ENCODE measurements around the gene SYCP2. TPM values are rescaled to one million over a fixed set of nuclear protein-coding genes. Genes with fewer than 3 reads are reported as not detected.

SYCP2 gene
- total RNA-seq, 1 donor from 2014 or later, result 1.0 TPM

- intact Hi-C loops (cut with micrococcal nuclease), result no loop called here
- H3K27ac ChIP-seq (replicated peaks), result no peak overlapping the region
- peaks cover 28% of the 10 kb centered on the region for H3K4me1 ChIP-seq
- H3K9me3 ChIP-seq (replicated peaks), result no peaks in the 10 kb centered on the region
- H3K27me3 ChIP-seq (ENCODE audit: low read depth), result no peaks in the 10 kb centered on the region
- no peak for DNase-seq
- no peaks in the 10 kb centered on the region for H3K36me3 ChIP-seq
- H3K4me3 ChIP-seq, result no peak overlapping the region
- no peak for TF ChIP-seq CTCF (IDR thresholded peaks at IDR 0.05; ENCODE audit: borderline replicate concordance)
Measured at GRCh38 chr20:59931511-59932312, 1.7 kb downstream of the SYCP2 start.

GRCh38 chr20:59925899-59926298 is 7.5 kb downstream of the SYCP2 start:
- intact Hi-C loops (cut with micrococcal nuclease), result no loop called here
- DNase-seq, result no peak
- Histone ChIP-seq H3K36me3 (no peaks in the 10 kb centered on the region), H3K27me3 (ENCODE audit: low read depth) (no peaks in the 10 kb centered on the region), H3K27ac (replicated peaks) (no peak overlapping the region), H3K9me3 (replicated peaks) (no peaks in the 10 kb centered on the region), H3K4me1 (no peaks in the 10 kb centered on the region), H3K4me3 (no peak overlapping the region)
- no peak for TF ChIP-seq CTCF (IDR thresholded peaks at IDR 0.05; ENCODE audit: borderline replicate concordance)

GRCh38 chr20:59925359-59925758 is 8.1 kb downstream of the SYCP2 start:
- Histone ChIP-seq H3K27me3 (ENCODE audit: low read depth) (no peaks in the 10 kb centered on the region), H3K4me3 (no peak overlapping the region), H3K36me3 (no peaks in the 10 kb centered on the region), H3K4me1 (no peaks in the 10 kb centered on the region), H3K27ac (replicated peaks) (no peak overlapping the region), H3K9me3 (replicated peaks) (no peaks in the 10 kb centered on the region)
- TF ChIP-seq CTCF (IDR thresholded peaks at IDR 0.05; ENCODE audit: borderline replicate concordance), result no peak
- intact Hi-C loops (cut with micrococcal nuclease), result no loop called here
- no peak for DNase-seq

GRCh38 chr20:59923514-59923913 is 9.9 kb downstream of the SYCP2 start:
- no peaks in the 10 kb centered on the region for H3K27me3 ChIP-seq (ENCODE audit: low read depth)
- intact Hi-C loops (cut with micrococcal nuclease), result no loop called here
- DNase-seq, result no peak
- H3K27ac ChIP-seq (replicated peaks), result no peak overlapping the region
- H3K36me3 ChIP-seq, result no peaks in the 10 kb centered on the region
- H3K4me1 ChIP-seq, result no peaks in the 10 kb centered on the region
- no peaks in the 10 kb centered on the region for H3K9me3 ChIP-seq (replicated peaks)
- H3K4me3 ChIP-seq, result no peak overlapping the region
- no peak for TF ChIP-seq CTCF (IDR thresholded peaks at IDR 0.05; ENCODE audit: borderline replicate concordance)

GRCh38 chr20:59920944-59921343 is 12.5 kb downstream of the SYCP2 start:
- Histone ChIP-seq H3K4me3 (no peak overlapping the region), H3K27me3 (ENCODE audit: low read depth) (no peaks in the 10 kb centered on the region), H3K9me3 (replicated peaks) (no peaks in the 10 kb centered on the region), H3K27ac (replicated peaks) (no peak overlapping the region), H3K4me1 (no peaks in the 10 kb centered on the region), H3K36me3 (no peaks in the 10 kb centered on the region)
- intact Hi-C loops (cut with micrococcal nuclease), result no loop called here
- no peak for TF ChIP-seq CTCF (IDR thresholded peaks at IDR 0.05; ENCODE audit: borderline replicate concordance)
- DNase-seq, result no peak

Data from left ventricle myocardium inferior (tissue), 1 donor.